Posterior cingulate gyrus (tissue), 11 donors: Measurements from ENCODE around the gene C1orf198.
"Not testable (repeated sequence)": the region's sequence is repeated elsewhere in the genome, so short reads cannot be mapped to it uniquely, and the experiment has no call there.

ENCODE experiments used
- DNase-seq, 10 donors: peaks; one replicate each; pipeline versions ENCODE4 v3.0.0 to v3.0.0-alpha.2; 2020 to 2021; ENCODE audit warnings: mixed read lengths in 3 of 10
- intact Hi-C: fragments of 100-400 bp; cut with DNase I; formaldehyde crosslinking; loops from one replicate; pipeline ENCODE4 v1.15.1; 2023

C1orf198 gene

DNA sequence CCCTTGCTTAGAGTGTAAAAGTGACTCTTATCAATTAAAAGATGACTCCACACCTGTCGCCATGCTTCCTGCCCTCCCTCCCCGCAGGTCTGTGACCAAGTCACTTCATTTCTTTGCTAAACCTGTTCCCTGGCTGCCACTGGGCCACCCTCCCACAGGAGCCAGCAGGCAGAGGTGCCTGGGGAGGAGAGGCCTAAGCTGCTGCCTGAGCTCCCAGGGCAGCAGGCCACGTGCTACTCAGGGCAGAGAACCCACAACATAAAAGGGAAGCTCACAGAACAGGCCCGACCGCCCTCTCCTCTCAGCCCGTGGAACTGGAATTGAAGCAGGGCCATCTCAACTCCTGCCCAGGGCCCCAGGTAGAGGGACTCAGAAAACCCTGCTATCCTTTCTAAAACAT is 4.9 kb downstream of the C1orf198 start:
- intact Hi-C loops = no loop called here
- DNase-seq = peak in 3 of 10 donors; percentile 54 to 88 (median 76)

DNA sequence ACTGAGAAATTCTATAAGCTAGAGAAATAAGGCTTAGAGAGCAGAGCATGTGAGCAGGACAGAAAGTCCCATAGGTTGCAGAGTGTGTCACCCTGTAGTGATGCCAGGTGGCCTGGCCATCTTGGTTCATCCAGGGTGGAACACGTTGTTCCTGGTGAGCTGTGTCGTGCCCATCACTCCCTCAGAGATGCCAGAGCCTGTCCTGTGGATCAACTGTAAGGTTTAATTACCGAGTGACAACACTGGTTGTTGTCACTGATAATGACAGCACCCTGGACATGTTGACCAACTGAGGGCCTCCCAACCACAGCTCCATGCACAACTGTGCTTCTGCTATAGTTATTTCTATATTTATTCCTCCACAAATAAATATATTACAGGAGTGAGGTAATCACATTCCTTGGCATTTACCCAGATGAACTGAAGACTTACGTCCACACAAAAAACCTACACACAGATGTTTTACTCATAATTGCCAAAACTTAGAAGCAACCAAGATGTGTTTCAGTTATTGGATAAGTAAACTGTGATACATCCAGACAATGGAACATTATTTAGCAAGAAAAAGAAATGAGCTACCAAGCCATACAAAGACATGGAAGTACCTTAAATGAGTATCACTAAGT is 6.2 kb downstream of the C1orf198 start:
- intact Hi-C loops = no loop called here
- no peak for DNase-seq

DNA sequence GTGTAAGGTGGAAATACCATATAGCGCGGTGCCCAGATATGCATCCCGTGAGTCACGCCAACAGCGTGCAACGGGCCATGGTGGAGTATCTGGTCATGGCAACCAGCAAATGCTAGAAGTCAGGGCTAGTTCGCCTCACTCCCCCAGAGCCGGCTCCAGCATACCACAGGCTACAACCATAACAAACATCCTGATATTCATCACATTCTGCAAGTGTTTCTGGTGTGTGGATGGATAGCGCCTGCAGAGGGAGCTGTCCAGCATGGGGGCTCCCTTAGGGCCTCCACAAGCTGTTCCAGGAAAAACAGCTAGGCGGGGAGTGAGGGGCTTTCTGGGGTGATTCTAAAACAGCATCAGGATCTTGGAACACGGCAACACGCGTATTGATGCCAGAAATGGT is 6.8 kb downstream of the C1orf198 start:
- DNase-seq = no peak
- intact Hi-C loops = no loop called here

DNA sequence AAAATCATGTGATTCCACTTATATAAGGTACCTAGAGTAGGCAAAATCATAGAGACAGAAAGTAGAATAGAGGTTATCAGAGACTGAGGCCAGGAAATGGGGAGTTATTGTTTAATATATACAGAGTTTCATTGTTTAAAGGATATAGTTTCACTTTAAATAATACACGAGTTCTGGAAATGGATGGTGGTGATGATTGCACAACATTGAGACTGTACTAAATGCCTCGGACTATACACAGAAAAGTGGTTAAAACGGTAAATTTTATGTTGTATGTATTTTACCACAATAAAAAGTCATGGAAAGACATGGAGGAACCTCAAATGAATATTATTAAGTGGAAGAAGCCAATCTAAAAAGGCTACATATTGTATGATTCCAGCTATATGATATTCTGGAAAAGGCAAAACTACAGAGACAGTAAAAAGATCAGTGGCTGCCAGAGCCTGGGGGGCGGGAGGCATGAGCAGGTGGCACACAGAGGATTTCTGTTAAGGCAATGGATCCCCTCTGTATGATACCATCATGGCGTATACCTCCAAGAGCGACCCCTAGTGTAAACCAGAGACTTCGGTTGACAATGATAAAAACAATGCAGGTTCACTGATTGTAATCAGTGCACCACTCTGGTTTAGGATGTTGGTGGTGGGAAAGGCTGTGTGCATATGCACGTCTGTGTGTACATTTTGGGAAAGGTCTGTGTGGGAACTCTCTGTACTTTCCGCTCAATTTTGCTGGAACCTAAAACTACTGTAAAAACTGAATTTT is 7.5 kb downstream of the C1orf198 start:
- intact Hi-C loops = no loop called here
- no peak for DNase-seq

DNA sequence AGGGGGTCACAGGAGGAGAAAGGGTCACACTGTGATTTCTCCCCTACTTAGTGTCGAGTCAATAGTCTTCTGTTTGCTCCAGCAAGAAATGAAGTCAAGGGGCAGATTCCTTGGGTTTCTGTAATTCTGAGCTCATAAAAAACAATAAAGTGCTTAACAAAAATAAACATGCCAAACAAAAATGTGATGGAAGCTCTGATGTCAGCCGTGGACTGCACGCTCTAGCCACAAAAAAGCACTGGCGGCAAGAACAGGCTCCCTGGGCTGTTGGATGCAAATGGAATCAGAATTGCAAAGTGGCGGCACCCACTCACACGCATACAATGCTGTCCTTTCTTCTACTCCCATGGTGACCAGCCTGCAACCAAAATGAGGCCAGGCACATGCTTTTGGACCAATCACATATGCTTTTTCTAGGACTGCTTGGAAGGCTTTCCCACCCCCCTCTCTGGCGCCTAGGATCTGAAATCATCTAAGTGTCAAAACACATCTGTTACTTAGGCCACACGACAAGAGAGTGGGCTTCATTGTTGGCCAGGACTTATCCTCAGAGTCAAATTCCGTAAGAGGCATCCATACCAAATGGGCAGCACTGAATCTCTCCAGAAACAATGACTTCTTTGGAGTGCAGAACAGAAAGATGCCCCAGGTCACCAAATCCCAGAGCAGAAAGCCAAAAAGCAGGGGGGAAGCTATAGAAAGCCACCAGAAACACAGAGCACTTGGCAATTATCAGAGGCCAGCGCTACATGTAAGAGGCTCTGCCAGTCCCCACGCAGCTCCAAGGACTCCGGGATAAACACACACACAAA is 9.2 kb downstream of the C1orf198 start:
- intact Hi-C loops = loop anchor here (1.0 to 5.0 kb wide), 2 partner anchors 37 to 52 kb away; no protein-coding TSS in a partner anchor
- peak; percentile 76 to 97 (median 80) for DNase-seq

DNA sequence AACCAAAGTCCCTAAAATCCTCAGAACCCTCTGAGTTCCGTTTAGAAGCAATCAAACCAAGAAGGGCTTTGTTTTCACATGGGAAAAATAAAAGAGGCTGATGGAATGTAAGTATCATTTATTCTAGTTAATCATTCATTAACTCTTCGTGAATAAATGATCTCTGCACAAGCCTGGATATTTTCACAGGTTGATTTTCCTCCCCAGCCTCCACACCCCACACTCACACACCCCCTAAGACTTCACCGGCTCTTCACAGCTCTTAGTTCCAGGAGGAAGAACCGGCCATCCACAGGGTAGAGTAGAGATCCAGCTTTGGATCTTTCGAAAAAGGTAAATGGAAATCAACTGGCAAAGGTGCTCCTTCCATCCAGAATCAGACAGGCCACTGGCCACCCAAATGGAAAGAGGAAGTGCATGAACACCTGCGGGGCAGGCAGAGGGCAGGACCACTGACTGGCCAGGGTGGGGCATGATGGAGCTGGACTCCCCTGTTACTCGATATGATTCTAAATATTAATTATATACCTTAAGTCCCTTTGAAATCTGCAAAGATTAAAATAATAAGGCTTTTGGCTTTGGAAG is 10.0 kb downstream of the C1orf198 start:
- DNase-seq = no peak
- intact Hi-C loops = loop anchor here (5.0 kb wide), 1 partner anchor 36 kb away; no protein-coding TSS in a partner anchor

DNA sequence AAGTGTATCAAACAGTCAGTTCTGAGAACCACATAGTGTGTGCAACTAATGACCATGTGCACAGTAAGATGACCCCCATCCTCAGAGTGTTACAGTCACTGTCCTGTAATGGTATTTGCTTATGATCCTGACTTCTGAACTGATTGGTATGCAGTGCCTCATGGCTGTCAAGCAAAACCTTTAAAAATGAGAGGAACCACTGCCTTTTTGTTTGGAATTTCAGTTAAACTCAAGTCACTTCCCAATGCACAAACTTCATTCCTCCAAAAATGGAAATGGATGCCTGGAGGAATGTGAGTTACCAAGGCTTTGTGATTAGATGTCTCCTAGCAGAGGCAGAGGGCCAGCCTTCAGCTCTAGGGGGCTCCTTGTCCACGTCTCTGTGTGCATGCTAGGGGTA is 10.5 kb downstream of the C1orf198 start:
- intact Hi-C loops = loop anchor here (5.0 kb wide), 1 partner anchor 36 kb away; no protein-coding TSS in a partner anchor

DNA sequence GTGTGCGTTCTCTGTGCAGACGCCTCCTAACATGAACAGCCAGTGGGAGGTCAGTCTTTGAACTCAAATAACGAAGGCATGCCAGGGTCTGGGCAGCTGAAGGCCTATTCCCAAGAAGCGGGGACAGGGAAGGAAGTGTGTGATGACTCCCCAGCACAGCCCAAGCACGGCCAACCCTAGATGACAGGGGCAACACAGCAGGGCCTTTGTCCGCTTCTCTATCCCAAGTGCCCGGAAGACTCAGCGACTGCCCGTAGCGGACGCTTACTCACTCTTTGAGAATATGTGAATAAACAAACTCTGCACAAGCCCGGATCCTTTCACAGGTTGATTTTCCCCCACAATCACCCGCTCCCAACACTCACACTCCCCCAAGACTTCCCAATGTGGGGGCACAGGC is 11.2 kb downstream of the C1orf198 start:
- intact Hi-C loops = loop anchor here (5.0 kb wide), 1 partner anchor 35 kb away; no protein-coding TSS in a partner anchor

More for the DNA sequence above, 10.5 kb downstream of the C1orf198 start:
- DNase-seq = no peak

DNA sequence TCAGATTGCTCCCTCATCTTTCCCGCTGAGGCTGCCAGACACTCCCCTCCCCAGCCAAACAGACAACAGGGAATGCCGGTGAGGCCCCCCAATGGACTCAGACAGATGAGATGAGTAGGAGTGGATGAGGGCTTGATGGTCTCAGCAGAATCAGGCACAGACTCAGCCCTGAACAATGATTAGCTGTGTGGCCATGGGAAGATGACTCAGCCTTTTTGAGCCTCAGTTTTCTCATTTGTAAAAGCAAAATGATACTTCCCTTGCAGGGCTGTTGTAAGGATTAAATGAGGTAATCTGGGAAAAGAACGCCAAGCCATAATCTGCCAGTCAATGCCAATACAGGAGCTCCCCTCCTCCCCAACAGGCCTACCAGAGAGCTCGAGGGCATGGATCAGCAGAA is 12.4 kb downstream of the C1orf198 start:
- intact Hi-C loops = loop anchor here (5.0 kb wide), 1 partner anchor 34 kb away; no protein-coding TSS in a partner anchor
- peak in 1 of 10 donors; percentile 83 for DNase-seq

More for the DNA sequence above, 11.2 kb downstream of the C1orf198 start:
- DNase-seq = peak; percentile 52 to 96 (median 75)

DNA sequence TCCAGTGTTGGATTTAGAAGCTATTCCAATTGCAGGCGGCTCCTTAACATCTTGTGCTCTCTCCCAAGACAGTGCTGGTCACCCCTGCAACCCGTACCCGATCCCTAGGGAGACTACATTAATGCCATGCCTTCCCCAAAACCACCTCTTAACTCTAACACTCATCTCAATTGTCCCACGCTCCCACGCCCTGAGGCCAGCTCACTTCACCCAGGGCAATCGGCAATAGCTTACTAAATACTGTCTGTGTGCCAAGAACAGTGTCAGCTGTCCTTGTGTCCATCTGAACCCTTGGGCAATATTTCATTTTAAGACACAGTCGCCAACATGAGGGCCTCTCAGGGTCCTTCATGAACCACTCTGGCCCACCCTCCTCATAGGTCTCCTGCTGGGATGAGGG is 13.9 kb downstream of the C1orf198 start:
- no peak for DNase-seq
- intact Hi-C loops = no loop called here

DNA sequence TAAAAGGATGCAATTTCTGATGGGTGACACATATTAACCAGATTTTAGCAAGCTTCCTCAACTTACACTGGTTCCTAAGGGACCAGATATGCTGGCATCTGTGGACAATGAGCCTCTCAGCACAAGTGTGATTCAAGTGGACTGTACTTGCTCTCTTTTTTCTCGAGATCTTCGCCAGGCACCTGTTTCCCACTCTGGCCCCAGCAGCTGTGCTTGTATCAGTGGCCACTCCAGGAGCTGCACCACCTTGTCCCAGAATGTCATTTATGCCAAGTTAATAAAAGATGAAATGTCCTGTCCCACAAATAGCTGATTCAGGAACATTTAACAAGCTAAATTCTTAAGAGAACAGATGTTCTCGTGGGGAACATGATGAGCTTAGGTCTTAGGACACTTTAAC is 14.6 kb downstream of the C1orf198 start:
- DNase-seq = no peak
- intact Hi-C loops = no loop called here

DNA sequence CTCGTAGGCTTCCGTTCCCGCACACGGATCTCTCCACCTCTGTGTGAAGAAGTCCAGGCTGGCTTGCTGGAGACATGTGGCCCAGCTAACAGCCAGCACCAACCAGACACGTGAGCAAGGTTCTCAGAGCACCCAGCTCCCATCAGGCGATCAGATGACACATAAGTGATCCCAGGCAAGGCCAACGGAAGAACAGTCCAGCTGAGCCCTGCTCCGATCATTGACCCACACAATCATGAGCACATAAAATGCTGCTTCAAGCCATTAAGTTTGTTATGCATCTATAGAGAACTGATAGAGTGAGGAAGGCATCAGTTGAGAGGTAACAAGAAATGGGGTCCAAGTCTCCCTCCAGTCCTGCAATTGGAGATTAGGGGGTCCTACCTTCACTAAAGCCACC is 15.4 kb downstream of the C1orf198 start:
- intact Hi-C loops = no loop called here

DNA sequence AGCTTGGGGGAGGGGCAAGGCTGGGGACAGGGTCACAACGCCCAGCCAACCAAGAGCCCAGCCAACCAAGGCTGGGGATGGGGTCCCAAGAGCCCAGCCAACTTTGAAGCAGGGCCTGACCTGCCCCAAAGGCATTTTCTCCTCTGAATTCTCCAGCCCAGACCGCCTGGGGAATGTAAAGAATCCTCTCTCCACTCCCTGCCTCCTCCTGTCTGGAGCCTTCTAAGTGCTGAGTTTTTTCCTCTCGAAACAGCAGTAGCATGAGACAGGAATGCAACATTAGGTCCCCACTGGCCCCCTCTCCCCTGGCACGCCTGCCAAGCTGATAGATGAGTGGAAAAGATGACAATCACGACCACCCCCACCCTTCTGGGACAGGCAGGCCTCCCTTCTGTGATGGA is 17.0 kb downstream of the C1orf198 start:
- DNase-seq = no peak
- intact Hi-C loops = no loop called here

More for the DNA sequence above, 15.4 kb downstream of the C1orf198 start:
- DNase-seq = no peak

DNA sequence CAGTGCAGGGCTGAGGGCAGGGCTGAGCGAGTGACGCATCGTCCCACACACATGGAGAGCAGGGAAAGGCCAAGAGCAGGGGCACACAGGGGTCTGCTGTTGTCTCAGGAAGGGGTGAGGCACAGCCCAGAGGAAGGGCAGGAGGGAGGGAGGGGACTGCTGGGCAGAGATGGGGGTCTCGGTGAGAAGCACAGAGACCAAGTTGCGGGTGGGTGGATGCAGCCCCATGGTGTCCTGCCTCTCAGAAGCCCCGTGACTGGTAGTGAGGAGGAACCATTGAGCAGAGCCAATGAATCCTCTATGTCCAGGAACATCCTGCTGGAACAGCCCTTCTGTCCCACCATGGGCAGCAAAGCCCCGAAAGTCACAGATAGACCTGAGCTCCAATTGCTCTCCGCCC is 17.8 kb downstream of the C1orf198 start:
- intact Hi-C loops = no loop called here

DNA sequence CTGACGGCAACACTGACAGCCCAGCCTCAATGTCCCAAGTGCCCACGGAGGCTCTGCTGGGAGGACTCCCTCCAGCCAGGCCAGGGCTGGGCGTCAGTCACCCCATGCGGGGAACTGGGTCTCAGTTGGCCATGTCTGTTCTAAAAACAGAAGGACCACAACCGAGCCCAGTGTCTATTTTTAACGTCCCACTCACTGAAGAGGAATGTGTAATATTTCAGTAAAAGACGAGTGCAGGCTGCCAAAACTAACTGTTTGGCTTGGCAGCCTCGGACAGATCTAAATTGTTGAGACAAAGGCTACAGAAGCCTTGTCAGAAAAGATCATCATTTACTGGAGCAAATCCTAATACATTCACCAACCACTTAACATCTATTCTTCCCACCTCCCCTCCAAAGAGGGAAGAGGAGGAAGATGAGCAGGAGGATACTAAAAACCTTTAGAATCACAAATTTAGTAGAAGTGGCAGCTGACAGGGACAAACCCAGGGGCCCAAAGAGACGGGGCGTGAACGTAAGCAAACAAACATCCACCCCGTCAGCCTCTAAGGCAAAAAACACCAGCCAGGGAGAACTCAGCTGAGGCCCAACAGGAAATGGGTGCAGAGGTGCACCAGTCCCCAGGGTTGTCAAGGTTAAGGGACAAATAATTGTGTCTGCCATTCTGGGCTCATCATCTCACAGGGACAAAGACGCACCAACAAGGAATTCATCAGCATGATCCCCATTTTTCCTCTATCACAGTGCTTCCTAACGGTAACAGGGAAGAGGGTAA is 18.7 kb downstream of the C1orf198 start:
- intact Hi-C loops = no loop called here
- DNase-seq = peak in 1 of 10 donors; percentile 89

More for the DNA sequence above, 17.8 kb downstream of the C1orf198 start:
- no peak for DNase-seq

DNA sequence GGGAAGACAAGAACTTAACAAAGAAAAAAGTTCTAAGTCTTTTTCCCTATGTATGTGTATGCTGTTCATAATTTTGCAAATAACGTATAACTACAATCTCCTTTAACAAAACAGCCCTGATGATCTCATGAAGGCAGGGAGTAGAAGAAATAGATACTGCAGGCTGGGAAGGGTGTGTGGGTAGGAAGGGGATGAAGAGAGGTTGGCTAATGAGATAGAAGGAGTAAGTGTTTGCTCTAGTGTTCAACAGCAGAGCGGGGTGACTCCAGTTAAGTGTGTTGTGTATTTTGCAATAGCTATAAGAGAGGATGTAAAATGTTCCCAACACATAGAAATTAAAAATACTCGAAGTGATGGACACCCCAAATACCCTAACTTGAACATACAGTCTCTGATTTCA is 20.1 kb downstream of the C1orf198 start:
- intact Hi-C loops = no loop called here
- DNase-seq = no peak

DNA sequence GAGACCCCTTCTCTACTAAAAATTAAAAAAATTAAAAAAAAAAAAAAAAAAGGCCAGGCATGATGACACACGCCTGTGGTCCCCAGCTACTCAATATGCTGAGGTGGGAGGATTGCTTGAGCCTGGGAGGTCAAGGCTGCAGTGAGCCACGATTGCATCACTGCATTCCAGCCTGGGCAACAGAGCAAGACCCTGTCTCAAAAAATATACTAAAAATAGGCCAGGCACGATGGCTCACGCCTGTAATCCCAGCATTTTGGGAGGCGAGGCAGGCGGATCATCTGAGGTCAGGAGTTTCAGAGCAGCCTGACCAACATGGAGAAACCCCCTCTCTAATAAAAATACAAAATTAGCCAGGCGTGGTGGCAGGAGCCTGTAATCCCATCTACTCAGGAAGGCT is 23.1 kb downstream of the C1orf198 start:
- DNase-seq, intact Hi-C loops: not testable (repeated sequence)

DNA sequence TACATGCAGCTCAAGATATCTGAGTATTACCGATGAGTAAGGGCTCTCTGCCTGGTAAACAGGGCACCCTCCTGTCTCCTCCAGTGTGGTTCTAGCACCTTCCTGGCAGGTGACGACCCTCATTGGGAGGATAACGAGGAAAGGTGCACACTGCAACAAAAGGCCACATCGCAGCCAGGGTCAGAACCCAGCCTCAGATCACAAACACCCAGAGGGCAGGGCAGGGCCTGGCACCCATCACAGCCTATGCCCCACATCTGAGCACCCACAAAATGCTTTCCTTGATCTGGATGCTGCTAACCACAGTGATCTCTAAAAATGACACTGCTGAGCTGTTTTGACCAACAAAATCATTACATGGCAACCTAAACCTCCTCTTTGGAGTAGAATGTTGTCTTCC is 23.8 kb downstream of the C1orf198 start:
- no peak for DNase-seq
- intact Hi-C loops = no loop called here

DNA sequence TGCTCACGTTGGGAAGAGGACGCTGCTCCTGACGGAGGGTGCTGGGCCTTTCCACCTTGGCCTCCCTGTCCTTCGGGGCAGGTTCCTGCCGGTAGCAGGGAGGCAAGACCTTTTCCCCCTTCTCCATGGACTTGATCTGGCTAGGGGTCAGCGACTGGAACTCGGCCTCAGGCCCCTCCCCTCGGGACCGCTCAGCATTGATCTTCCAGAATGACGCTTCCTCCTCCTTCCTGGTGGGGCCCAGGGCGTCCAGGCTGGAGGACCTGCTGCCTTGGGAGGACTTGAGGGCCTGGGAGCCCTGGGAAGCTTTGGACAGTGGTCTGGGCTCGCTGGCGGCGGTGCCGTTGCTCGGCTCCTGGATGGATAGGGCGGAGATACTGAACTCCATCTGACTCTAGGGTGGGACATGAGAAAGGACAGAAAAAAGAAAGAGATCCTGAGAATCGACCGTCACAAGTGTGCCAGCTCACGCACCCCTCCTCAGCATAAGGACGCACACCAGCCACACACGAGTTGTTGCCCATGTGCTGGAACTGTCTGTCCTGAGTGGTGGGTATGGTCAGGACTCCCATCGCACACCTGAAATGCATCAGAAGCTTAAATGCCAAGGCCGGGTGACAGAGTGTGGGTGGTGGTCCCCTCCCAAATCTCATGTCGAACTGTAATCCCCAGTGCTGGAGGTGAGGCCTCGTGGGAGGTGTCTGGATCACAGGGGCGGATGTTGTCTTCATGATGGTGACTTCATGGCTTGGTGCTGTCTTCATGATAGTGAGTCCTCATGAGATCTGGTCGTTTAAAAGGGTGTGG is 24.6 kb downstream of the C1orf198 start:
- intact Hi-C loops = no loop called here
- no peak for DNase-seq
